ENCODE data around the gene NPLOC4.

- no peak for TF ChIP-seq GABPA (IDR thresholded peaks at IDR 0.05; ENCODE audit: low read depth)
- TF ChIP-seq, protein P1, sequence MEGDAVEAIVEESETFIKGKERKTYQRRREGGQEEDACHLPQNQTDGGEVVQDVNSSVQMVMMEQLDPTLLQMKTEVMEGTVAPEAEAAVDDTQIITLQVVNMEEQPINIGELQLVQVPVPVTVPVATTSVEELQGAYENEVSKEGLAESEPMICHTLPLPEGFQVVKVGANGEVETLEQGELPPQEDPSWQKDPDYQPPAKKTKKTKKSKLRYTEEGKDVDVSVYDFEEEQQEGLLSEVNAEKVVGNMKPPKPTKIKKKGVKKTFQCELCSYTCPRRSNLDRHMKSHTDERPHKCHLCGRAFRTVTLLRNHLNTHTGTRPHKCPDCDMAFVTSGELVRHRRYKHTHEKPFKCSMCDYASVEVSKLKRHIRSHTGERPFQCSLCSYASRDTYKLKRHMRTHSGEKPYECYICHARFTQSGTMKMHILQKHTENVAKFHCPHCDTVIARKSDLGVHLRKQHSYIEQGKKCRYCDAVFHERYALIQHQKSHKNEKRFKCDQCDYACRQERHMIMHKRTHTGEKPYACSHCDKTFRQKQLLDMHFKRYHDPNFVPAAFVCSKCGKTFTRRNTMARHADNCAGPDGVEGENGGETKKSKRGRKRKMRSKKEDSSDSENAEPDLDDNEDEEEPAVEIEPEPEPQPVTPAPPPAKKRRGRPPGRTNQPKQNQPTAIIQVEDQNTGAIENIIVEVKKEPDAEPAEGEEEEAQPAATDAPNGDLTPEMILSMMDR (IDR thresholded peaks at IDR 0.05; ENCODE audit: insufficient read depth, low read length), result no peak
- no peak for TF ChIP-seq POLR2AphosphoS5 (IDR thresholded peaks at IDR 0.05; ENCODE audit: low read depth)
- no peak for TF ChIP-seq REST (IDR thresholded peaks at IDR 0.05; ENCODE audit: insufficient replicate concordance, low read depth)
- no peak for TF ChIP-seq SPI1 (IDR thresholded peaks at IDR 0.05; ENCODE audit: borderline replicate concordance, low read depth)
Measured at GRCh38 chr17:81583589-81584342, 53.1 kb downstream of the NPLOC4 start.

Measured in HL-60 (cell line).